Measurements from ENCODE around the gene FAM107B.

GRCh38 chr10:14510346-14510745 lies 264.4 kb downstream of the FAM107B start:
- TF ChIP-seq CTCF (conservative IDR thresholded peaks at IDR 0.05) = no peak
- no peak for TF ChIP-seq ZFX (IDR thresholded peaks at IDR 0.05)
